Stimulated activated CD4-positive, alpha-beta T cell treated with anti-CD3 and anti-CD28 coated beads, Interleukin-12 subunit alpha, Interleukin-12 subunit beta, amount 100 ng/mL, for 4 hours (primary cell): ENCODE measurements around the gene NCKAP5.

ENCODE experiments used
- DNase-seq: peaks from one replicate; pipeline ENCODE4 v3.0.0-alpha.2; 2020

Gene NCKAP5

GRCh38 chr2:133369901-133370658 is 198.2 kb downstream of the NCKAP5 start:
- no peak for DNase-seq

DNA sequence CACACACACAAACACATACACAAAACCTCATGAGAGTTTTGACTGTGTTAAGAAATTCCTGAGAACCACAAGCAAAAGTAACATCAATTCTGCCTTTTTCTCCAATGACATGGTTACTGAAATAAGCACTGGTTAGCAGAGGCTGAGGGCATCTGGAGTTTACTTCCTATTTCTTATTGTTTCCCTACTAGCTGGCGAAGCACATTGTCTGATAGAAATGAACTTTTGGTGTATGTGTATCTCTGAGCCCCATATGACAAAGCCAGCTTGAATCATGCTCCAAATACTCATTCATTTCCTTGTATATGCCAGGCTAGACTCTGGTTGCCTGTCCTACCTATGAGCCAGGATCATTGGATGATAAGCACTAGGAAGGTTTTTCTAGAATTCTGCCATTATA is 203.1 kb downstream of the NCKAP5 start:
- no peak for DNase-seq

GRCh38 chr2:133364636-133365035 is 203.6 kb downstream of the NCKAP5 start:
- DNase-seq: no peak

- DNase-seq: no peak
These were observed 204.4 kb downstream of the NCKAP5 start for GRCh38 chr2:133363884-133364283.

DNA sequence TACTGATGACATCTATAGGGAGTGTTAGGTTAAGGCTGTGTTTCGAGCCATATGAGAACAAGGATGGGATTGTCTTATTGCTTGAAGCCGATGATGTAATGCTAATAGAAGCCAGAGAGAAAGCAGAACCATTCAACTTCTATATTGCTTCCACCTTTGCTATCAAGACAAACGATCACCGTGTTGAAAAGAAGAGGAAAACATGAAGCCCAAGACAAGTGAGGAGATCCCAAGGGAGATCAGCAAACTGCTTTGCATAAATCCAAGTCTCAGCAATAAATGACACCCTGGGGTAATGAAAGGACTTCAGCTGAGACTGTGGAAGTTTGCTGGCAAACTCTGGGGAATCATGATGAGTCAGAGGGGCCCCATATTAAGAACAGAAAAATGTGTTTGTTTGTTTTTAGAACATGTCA is 206.2 kb downstream of the NCKAP5 start:
- DNase-seq: no peak

GRCh38 chr2:133360882-133361281 is 207.4 kb downstream of the NCKAP5 start:
- no peak for DNase-seq

DNA sequence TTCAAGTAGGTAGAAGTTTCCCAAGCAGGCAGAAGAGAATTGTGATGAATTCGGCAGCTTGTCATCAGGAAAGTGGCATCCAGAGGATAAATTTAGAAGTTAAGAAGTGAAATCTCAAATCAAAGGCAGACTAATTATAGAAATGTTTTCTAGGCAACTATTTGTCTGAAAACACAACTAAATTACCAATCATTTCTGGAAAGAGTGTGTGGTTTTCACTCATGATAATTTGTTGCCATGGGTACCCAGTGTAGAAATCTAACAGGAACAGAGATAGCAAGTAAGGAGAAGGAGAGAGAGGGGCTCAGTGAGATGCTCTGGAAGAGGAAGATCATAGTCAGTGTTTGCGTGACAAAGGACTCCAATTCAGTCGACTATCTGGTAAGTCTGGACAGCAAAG is 208.1 kb downstream of the NCKAP5 start:
- DNase-seq: no peak

DNA sequence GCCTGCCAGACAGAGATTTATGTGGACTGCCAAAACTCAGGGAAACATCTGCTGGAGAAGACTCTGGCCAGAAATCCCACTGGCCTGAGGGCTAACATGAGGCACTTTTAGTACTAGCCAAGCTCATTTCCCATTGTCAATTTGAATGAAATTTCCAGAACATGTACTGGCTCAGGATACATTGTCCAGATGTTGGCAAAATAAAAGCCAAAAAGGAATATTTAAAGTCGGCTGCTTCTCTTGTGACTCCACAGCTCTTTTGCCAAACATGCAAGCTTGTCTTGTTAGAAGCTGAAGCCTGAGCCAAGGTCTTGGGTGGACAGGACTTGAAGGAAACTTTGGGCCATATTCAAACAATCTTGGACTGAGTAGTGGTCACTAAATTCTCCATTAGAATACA is 215.5 kb downstream of the NCKAP5 start:
- no peak for DNase-seq

- no peak for DNase-seq
These were observed 221.6 kb downstream of the NCKAP5 start for GRCh38 chr2:133346654-133347053.

- no peak for DNase-seq
These were observed 222.6 kb downstream of the NCKAP5 start for GRCh38 chr2:133345638-133346037.

- no peak for DNase-seq
These were observed 223.4 kb downstream of the NCKAP5 start for GRCh38 chr2:133344849-133345248.

DNA sequence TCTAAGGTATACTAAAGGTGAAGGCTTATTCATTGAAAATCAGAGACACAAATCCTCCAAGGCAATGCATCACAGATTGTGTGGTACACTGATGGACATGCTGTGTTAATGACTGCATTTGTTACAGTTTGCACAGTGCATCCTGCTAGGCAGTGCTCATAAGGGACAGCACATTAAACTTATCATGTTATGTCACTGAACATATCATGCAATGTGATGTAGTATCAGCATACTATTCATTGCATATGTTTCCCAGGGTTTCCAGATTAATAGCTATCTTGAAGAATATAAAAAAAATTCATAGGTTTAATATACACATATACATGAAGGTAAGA is 225.3 kb downstream of the NCKAP5 start:
- no peak for DNase-seq

- no peak for DNase-seq
These were observed 225.8 kb downstream of the NCKAP5 start for GRCh38 chr2:133342286-133343017.

GRCh38 chr2:133341575-133341974 is 226.7 kb downstream of the NCKAP5 start:
- no peak for DNase-seq

DNA sequence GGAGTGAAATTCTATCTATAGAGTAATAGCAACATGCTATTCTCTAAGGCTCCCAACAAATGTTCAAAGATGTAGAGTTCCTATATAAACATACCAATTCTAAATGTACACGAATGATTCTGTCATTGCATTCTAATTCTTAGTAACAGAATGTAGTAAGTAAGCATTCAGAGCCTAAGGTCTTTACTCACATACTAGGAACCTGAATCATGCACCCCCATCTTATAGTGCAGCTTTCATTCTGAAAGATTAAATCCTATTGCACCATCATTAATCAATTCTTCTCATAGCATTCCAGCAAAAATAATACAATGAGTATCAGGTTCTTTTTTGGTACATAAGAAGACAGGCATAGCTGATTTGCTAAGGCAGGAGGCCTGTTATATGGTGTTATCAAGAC is 230.0 kb downstream of the NCKAP5 start:
- DNase-seq: no peak

- no peak for DNase-seq
These were observed 233.3 kb downstream of the NCKAP5 start for GRCh38 chr2:133334923-133335322.

GRCh38 chr2:133333181-133333580 is 235.1 kb downstream of the NCKAP5 start:
- DNase-seq: no peak

- DNase-seq: no peak
These were observed 236.8 kb downstream of the NCKAP5 start for GRCh38 chr2:133331436-133331835.

DNA sequence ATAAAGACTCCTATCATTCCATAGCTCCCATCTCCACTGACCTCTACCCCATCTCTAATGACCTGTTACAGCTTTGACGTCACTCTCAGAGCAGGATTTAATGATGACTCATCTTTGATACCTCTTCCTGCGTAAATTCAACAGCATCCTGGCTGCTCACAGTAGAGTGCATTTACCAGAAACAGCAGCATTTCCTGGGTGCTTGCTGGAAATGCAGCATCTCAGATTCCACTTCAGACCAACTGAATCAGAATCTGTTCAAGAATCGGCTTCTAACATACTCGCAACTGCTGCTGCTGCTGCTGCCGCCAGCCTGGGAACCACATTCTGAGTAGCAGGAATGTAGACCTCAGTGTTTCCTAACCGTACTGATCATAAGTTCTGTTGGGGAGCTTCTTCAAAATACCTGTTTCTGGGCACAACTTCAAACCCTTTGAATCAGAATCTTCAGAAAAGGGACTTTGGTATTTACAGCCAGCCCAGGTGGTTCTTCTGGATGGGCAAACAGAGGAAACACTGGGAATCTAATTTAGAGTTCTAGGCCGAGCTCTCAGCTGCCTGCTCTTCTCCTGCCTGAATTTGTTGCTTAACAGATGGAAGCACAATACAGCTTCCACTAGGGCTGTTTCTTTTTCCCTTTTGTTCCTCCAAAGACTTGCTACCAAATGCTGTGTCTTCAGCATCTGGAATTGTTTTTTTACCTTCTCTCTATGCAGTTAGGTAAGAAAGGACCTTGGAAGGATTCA is 241.4 kb downstream of the NCKAP5 start:
- DNase-seq: no peak

DNA sequence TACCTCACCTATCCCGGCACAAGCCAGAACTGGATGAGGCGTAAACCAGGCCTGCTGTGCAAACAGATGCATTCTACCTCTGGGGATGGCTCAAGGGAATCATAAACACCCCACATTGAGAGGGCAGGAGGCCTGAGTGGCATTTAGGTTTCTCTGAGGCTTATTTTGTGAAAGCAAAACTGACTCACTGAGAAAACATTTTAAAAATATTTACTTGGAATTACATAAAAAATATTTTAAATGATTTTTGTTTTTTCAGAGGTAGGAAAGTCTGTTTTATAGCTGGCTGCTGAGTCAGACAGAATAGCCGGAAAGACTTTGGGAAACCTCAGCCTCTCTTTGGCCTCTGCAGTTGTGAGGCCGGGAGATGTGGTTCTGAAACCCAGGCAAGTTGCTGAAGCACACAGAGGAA is 244.1 kb downstream of the NCKAP5 start:
- DNase-seq: no peak

DNA sequence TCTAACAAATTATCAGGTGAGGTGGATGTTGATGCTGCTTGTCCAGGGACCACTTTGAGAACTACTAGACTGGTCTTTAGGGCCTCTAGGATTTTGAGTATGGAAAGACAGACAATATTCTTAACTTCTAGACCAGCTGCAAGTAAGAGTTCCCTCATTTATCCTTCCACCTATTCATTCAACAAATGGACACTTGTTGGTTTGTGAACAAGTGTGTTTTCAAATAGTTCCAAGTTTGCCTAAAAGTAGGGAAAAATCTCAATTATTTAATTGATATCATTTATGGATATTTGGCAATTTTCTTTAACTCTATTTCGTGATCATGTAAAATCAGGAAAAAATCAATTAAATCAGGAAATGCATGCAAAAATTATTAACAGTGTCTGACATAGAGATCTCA is 245.4 kb downstream of the NCKAP5 start:
- DNase-seq: no peak

DNA sequence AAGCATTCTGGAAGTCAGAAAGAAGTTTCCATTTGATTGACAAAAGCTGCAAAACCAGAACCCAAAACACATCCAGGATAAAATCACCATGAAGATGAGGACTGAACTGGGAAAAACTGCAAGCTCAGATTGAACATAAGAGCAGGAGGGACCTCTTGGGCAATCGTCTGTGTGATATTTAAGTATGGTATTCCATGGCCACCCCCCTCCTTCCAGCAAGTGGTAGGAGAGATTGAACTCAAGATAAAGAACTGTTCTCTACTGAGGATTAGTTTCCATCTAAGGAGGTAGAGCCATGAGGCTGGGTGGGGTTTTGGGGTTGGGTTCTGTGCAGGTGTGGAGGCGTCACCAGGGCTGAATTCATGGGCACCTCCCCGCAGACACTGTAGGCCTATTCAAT is 251.1 kb downstream of the NCKAP5 start:
- DNase-seq: no peak

- no peak for DNase-seq
These were observed 251.7 kb downstream of the NCKAP5 start for GRCh38 chr2:133316557-133316956.

GRCh38 chr2:133315280-133315679 is 253.0 kb downstream of the NCKAP5 start:
- DNase-seq: no peak
